Measurements from ENCODE around the gene SLC16A12. TPM values are rescaled to one million over a fixed set of nuclear protein-coding genes. Genes with fewer than 3 reads are reported as not detected.
A peak's percentile ranks its signal among the peaks of the same experiment; 100 is the strongest.

SLC16A12 gene
- total and polyA plus RNA-seq, 2 donors from 2014 or later = 19.0 to 38.8 TPM

DNA sequence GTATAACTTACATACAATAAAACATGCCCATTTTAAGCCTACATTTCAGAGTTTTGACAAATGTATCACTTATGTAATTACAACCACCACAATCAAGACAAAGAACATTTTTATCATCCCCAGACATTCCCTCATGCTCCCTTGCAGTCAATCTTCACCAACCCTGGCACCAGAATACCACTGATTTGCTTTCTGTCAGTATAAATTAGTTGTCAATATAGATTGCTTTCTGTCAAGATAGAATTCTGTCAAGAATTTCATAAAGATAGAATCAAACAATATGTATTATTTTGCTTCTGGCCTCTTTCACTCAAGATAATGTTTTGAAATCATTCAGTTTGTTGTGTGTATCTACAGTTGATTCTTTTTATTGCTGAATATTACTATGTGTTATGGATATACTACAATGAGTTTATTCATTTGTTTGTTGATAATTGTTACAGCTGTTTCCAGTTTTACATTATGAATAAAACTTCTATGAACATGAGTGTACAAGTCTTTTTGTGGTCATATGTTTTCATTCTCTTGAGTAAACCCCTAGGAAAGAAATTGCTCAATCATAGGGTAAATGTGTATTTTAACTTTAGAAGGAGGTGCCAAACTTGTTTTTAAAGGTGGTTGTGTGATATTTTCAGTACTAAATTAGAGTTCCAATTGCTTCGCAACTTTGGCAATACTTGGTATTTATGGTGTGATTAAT is 64.1 kb downstream of the SLC16A12 start:
- Histone ChIP-seq H3K9me3 (ENCODE audit: control insufficient read depth in 2 of 3, insufficient read depth in 1 of 3, low read length in 3 of 3) (no peaks in the 10 kb centered on the region), H3K9ac (ENCODE audit: low read length in 3 of 3) (no peak overlapping the region), H3K4me1 (ENCODE audit: control insufficient read depth in 2 of 3, insufficient read depth in 2 of 3, low read depth in 1 of 3, low read length in 3 of 3) (peaks cover 2 to 49% (median 17%) of the 10 kb centered on the region in 3 donors), H3K36me3 (ENCODE audit: control insufficient read depth in 2 of 3, insufficient read depth in 3 of 3, low read length in 3 of 3) (no peaks in the 10 kb centered on the region), H3K4me3 (ENCODE audit: low read length in 3 of 3) (no peak overlapping the region), H3K27ac (ENCODE audit: low read depth in 2 of 2, low read length in 2 of 2) (no peak overlapping the region), H3K27me3 (ENCODE audit: control insufficient read depth, insufficient read depth, low read length) (no peaks in the 10 kb centered on the region)
- TF ChIP-seq, protein P1, sequence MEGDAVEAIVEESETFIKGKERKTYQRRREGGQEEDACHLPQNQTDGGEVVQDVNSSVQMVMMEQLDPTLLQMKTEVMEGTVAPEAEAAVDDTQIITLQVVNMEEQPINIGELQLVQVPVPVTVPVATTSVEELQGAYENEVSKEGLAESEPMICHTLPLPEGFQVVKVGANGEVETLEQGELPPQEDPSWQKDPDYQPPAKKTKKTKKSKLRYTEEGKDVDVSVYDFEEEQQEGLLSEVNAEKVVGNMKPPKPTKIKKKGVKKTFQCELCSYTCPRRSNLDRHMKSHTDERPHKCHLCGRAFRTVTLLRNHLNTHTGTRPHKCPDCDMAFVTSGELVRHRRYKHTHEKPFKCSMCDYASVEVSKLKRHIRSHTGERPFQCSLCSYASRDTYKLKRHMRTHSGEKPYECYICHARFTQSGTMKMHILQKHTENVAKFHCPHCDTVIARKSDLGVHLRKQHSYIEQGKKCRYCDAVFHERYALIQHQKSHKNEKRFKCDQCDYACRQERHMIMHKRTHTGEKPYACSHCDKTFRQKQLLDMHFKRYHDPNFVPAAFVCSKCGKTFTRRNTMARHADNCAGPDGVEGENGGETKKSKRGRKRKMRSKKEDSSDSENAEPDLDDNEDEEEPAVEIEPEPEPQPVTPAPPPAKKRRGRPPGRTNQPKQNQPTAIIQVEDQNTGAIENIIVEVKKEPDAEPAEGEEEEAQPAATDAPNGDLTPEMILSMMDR (IDR thresholded peaks at IDR 0.05; ENCODE audit: borderline replicate concordance, extremely low read depth, insufficient read depth) = no peak
- intact Hi-C loops (cut with DNase I) = no loop called here
- DNase-seq (no peak), FAIRE-seq (peak; percentile 58)

- Histone ChIP-seq H3K9ac (ENCODE audit: low read length in 3 of 3) (no peak overlapping the region), H3K4me1 (ENCODE audit: control insufficient read depth in 2 of 3, insufficient read depth in 2 of 3, low read depth in 1 of 3, low read length in 3 of 3) (peaks cover 2 to 43% (median 12%) of the 10 kb centered on the region in 3 donors), H3K36me3 (ENCODE audit: control insufficient read depth in 2 of 3, insufficient read depth in 3 of 3, low read length in 3 of 3) (no peaks in the 10 kb centered on the region), H3K27ac (ENCODE audit: low read depth in 2 of 2, low read length in 2 of 2) (peak overlapping the region; percentile 8 to 13), H3K27me3 (ENCODE audit: control insufficient read depth, insufficient read depth, low read length) (no peaks in the 10 kb centered on the region), H3K9me3 (ENCODE audit: control insufficient read depth in 2 of 3, insufficient read depth in 1 of 3, low read length in 3 of 3) (no peaks in the 10 kb centered on the region), H3K4me3 (ENCODE audit: low read length in 3 of 3) (no peak overlapping the region)
- no peak for DNase-seq
- FAIRE-seq = no peak
- intact Hi-C loops (cut with DNase I) = no loop called here
- TF ChIP-seq, protein P1 (IDR thresholded peaks at IDR 0.05; ENCODE audit: borderline replicate concordance, extremely low read depth, insufficient read depth) = no peak
These were observed 64.8 kb downstream of the SLC16A12 start for GRCh38 chr10:89470628-89471027.

DNA sequence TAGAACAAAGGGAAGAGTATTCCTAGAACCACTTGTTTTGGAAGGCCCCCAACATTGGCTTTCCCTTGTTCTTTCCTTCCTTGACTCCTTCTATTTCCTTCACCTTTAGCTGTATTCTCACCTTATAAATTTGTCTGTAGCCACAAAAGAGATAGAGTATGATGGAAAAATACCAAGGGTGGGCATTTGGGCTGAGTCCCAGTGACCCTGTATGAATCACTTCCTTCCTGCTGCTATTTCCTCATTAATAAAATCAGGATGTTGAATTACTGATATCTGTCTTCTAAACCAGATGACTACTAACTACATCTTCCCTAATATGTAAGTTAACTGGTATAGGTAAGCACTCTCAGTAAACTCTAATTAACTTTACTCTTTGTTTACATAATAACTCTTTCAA is 65.9 kb downstream of the SLC16A12 start:
- no peak for FAIRE-seq
- Histone ChIP-seq H3K9me3 (ENCODE audit: control insufficient read depth in 2 of 3, insufficient read depth in 1 of 3, low read length in 3 of 3) (no peaks in the 10 kb centered on the region), H3K4me1 (ENCODE audit: control insufficient read depth in 2 of 3, insufficient read depth in 2 of 3, low read depth in 1 of 3, low read length in 3 of 3) (peaks cover 0 to 35% (median 7%) of the 10 kb centered on the region in 3 donors), H3K27me3 (ENCODE audit: control insufficient read depth, insufficient read depth, low read length) (no peaks in the 10 kb centered on the region), H3K4me3 (ENCODE audit: low read length in 3 of 3) (no peak overlapping the region), H3K36me3 (ENCODE audit: control insufficient read depth in 2 of 3, insufficient read depth in 3 of 3, low read length in 3 of 3) (no peaks in the 10 kb centered on the region), H3K27ac (ENCODE audit: low read depth in 2 of 2, low read length in 2 of 2) (peak overlapping the region in 1 of 2 donors; percentile 17), H3K9ac (ENCODE audit: low read length in 3 of 3) (no peak overlapping the region)
- DNase-seq = no peak
- TF ChIP-seq, protein P1 (IDR thresholded peaks at IDR 0.05; ENCODE audit: borderline replicate concordance, extremely low read depth, insufficient read depth) = no peak
- intact Hi-C loops (cut with DNase I) = no loop called here
